ENCODE data around the gene CYP51A1. TPM values are rescaled to one million over a fixed set of nuclear protein-coding genes. Genes with fewer than 3 reads are reported as not detected.

Gene CYP51A1
- total RNA-seq, 1 donor from 2014 or later = 83.9 TPM

DNA sequence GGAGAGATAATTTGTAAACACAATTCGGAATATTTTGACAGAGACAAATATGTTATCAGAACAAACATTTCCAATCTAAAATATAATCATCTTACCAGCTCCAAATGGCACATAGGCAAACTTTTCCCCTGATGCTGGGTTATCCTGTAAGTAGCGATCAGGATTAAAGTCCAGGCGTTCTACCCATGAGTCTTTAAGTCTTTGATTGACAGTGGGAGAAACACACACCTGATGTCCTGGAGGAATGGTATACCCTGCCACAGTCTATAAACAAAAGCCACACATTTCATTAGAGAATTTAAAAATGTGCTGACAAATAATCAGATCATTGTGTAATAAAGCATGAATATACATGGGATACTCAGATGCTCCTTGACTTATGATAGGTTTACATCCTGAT lies 17.3 kb downstream of the CYP51A1 start:
- Histone ChIP-seq H3K79me2 (ENCODE audit: insufficient read depth, low read length) (peaks cover 33% of the 10 kb centered on the region), H3K27me3 (ENCODE audit: insufficient read depth, low read length) (no peaks in the 10 kb centered on the region), H3K4me1 (ENCODE audit: insufficient read depth, low read length) (no peaks in the 10 kb centered on the region), H3K27ac (ENCODE audit: low read depth, low read length) (no peak overlapping the region), H4K20me1 (ENCODE audit: insufficient read depth, low read length) (peaks cover 21% of the 10 kb centered on the region), H3K9ac (ENCODE audit: low read length) (no peak overlapping the region), H3K9me3 (ENCODE audit: insufficient read depth, low read depth, low read length) (no peaks in the 10 kb centered on the region), H3K4me3 (ENCODE audit: insufficient read depth, low read depth, low read length) (no peak overlapping the region), H3K36me3 (ENCODE audit: insufficient read depth, low read length) (peaks cover 28% of the 10 kb centered on the region), H2AFZ (ENCODE audit: low read depth, low read length) (no peak overlapping the region), H3K4me2 (ENCODE audit: low read length) (no peak overlapping the region)
- H3K4me3 Mint-ChIP-seq (ENCODE audit: unreplicated experiment) = no peak overlapping the region
- H3K9me3 Mint-ChIP-seq (ENCODE audit: unreplicated experiment) = no peaks in the 10 kb centered on the region
- no peak for DNase-seq (ENCODE audit: low read depth)
- H3K27ac Mint-ChIP-seq (ENCODE audit: unreplicated experiment) = no peak overlapping the region
- H3K27me3 Mint-ChIP-seq (ENCODE audit: low read depth, unreplicated experiment) = no peaks in the 10 kb centered on the region
- FAIRE-seq = no peak
- peaks cover 15% of the 10 kb centered on the region for H3K36me3 Mint-ChIP-seq (ENCODE audit: low read depth, unreplicated experiment)
- TF ChIP-seq, protein P1, sequence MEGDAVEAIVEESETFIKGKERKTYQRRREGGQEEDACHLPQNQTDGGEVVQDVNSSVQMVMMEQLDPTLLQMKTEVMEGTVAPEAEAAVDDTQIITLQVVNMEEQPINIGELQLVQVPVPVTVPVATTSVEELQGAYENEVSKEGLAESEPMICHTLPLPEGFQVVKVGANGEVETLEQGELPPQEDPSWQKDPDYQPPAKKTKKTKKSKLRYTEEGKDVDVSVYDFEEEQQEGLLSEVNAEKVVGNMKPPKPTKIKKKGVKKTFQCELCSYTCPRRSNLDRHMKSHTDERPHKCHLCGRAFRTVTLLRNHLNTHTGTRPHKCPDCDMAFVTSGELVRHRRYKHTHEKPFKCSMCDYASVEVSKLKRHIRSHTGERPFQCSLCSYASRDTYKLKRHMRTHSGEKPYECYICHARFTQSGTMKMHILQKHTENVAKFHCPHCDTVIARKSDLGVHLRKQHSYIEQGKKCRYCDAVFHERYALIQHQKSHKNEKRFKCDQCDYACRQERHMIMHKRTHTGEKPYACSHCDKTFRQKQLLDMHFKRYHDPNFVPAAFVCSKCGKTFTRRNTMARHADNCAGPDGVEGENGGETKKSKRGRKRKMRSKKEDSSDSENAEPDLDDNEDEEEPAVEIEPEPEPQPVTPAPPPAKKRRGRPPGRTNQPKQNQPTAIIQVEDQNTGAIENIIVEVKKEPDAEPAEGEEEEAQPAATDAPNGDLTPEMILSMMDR (IDR thresholded peaks at IDR 0.05; ENCODE audit: insufficient read depth, low read depth, low read length) = no peak
- TF ChIP-seq EZH2 (IDR thresholded peaks at IDR 0.05; ENCODE audit: insufficient read depth, low read length) = no peak
- H3K4me1 Mint-ChIP-seq (ENCODE audit: low read depth, unreplicated experiment) = no peaks in the 10 kb centered on the region

DNA sequence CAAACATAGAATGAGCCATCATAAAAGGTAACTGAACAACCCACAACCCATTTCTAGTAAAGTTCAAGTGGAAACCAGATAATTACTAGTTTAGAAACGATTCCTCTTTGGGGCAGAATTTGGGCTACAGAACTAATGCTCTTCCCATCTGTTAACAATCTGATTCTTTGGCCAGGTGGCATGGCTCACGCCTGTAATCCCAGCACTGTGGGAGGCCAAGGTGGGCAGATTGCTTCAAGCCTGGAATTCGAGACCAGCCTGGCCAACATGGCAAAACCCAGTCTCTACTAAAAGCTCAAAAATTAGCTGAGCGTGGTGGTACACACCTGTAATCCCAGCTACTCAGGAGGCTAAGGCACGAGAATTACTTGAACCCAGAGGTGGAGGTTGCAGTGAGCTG lies 18.5 kb downstream of the CYP51A1 start:
- no peak for TF ChIP-seq EZH2 (IDR thresholded peaks at IDR 0.05; ENCODE audit: insufficient read depth, low read length)
- TF ChIP-seq, protein P1 (IDR thresholded peaks at IDR 0.05; ENCODE audit: insufficient read depth, low read depth, low read length) = no peak
- H2AFZ ChIP-seq (ENCODE audit: low read depth, low read length) = no peak overlapping the region
- no peak for FAIRE-seq
- no peaks in the 10 kb centered on the region for H3K4me1 Mint-ChIP-seq (ENCODE audit: low read depth, unreplicated experiment)
- H3K4me3 Mint-ChIP-seq (ENCODE audit: unreplicated experiment) = no peak overlapping the region
- H3K9ac ChIP-seq (ENCODE audit: low read length) = no peak overlapping the region
- H3K27me3 Mint-ChIP-seq (ENCODE audit: low read depth, unreplicated experiment) = no peaks in the 10 kb centered on the region
- no peaks in the 10 kb centered on the region for H3K27me3 ChIP-seq (ENCODE audit: insufficient read depth, low read length)
- no peak overlapping the region for H3K4me2 ChIP-seq (ENCODE audit: low read length)
- H4K20me1 ChIP-seq (ENCODE audit: insufficient read depth, low read length) = peaks cover 17% of the 10 kb centered on the region
- H3K4me3 ChIP-seq (ENCODE audit: insufficient read depth, low read depth, low read length) = no peak overlapping the region
- no peaks in the 10 kb centered on the region for H3K9me3 Mint-ChIP-seq (ENCODE audit: unreplicated experiment)
- H3K79me2 ChIP-seq (ENCODE audit: insufficient read depth, low read length) = peaks cover 23% of the 10 kb centered on the region
- H3K36me3 Mint-ChIP-seq (ENCODE audit: low read depth, unreplicated experiment) = peaks cover 9% of the 10 kb centered on the region
- H3K27ac ChIP-seq (ENCODE audit: low read depth, low read length) = no peak overlapping the region
- no peak for DNase-seq (ENCODE audit: low read depth)
- H3K4me1 ChIP-seq (ENCODE audit: insufficient read depth, low read length) = no peaks in the 10 kb centered on the region
- no peak overlapping the region for H3K27ac Mint-ChIP-seq (ENCODE audit: unreplicated experiment)
- H3K36me3 ChIP-seq (ENCODE audit: insufficient read depth, low read length) = peaks cover 35% of the 10 kb centered on the region
- no peaks in the 10 kb centered on the region for H3K9me3 ChIP-seq (ENCODE audit: insufficient read depth, low read depth, low read length)

- no peaks in the 10 kb centered on the region for H3K36me3 Mint-ChIP-seq (ENCODE audit: low read depth, unreplicated experiment)
- no peak for FAIRE-seq
Observed at GRCh38 chr7:92110857-92111256, 23.4 kb downstream of the CYP51A1 start.

More at GRCh38 chr7:92110857-92111256, 23.4 kb downstream of the CYP51A1 start:
- Histone ChIP-seq H3K4me3 (ENCODE audit: insufficient read depth, low read depth, low read length) (no peak overlapping the region), H3K4me1 (ENCODE audit: insufficient read depth, low read length) (no peaks in the 10 kb centered on the region), H3K36me3 (ENCODE audit: insufficient read depth, low read length) (peaks cover 49% of the 10 kb centered on the region), H3K79me2 (ENCODE audit: insufficient read depth, low read length) (no peaks in the 10 kb centered on the region), H2AFZ (ENCODE audit: low read depth, low read length) (no peak overlapping the region), H3K9ac (ENCODE audit: low read length) (no peak overlapping the region), H3K4me2 (ENCODE audit: low read length) (no peak overlapping the region), H3K27me3 (ENCODE audit: insufficient read depth, low read length) (no peaks in the 10 kb centered on the region), H3K9me3 (ENCODE audit: insufficient read depth, low read depth, low read length) (no peaks in the 10 kb centered on the region), H3K27ac (ENCODE audit: low read depth, low read length) (no peak overlapping the region), H4K20me1 (ENCODE audit: insufficient read depth, low read length) (no peaks in the 10 kb centered on the region)
- Mint-ChIP-seq H3K4me3 (ENCODE audit: unreplicated experiment) (no peak overlapping the region), H3K4me1 (ENCODE audit: low read depth, unreplicated experiment) (no peaks in the 10 kb centered on the region), H3K27ac (ENCODE audit: unreplicated experiment) (no peak overlapping the region), H3K27me3 (ENCODE audit: low read depth, unreplicated experiment) (no peaks in the 10 kb centered on the region), H3K9me3 (ENCODE audit: unreplicated experiment) (no peaks in the 10 kb centered on the region)
- no peak for DNase-seq (ENCODE audit: low read depth)
- TF ChIP-seq EZH2 (IDR thresholded peaks at IDR 0.05; ENCODE audit: insufficient read depth, low read length) = no peak
- TF ChIP-seq, protein P1 (IDR thresholded peaks at IDR 0.05; ENCODE audit: insufficient read depth, low read depth, low read length) = no peak

Data from astrocyte (in vitro differentiated cells and primary cell).